Ovary (tissue), 3 donors: ENCODE data around the gene KCTD3.

Source experiments
- EP300 ChIP-seq: sonication (generic); formaldehyde crosslinking; IDR thresholded peaks from one replicate; pipeline ENCODE4 v1.6.1; 2017; ENCODE audit warnings: antibody characterized with exemption
- POLR2A ChIP-seq: fragments of 450-650 bp; IDR thresholded peaks from one replicate; pipeline ENCODE4 v1.6.1; 2017; ENCODE audit warnings: antibody characterized with exemption, mild to moderate bottlenecking, moderate library complexity
- TF ChIP-seq, protein P1 (sequence below), 3 donors: fragments of 450-650 bp in 2 of 3; fragments of 200-600 bp in 1 of 3; IDR thresholded peaks; one replicate each; pipeline versions ENCODE4 v1.5.1 to v1.8.0; 2016 to 2022; ENCODE audit warnings: antibody characterized with exemption in 3 of 3, mild to moderate bottlenecking in 1 of 3
- donor health status: DM: no; HTN: no; CAD: no.

DNA sequence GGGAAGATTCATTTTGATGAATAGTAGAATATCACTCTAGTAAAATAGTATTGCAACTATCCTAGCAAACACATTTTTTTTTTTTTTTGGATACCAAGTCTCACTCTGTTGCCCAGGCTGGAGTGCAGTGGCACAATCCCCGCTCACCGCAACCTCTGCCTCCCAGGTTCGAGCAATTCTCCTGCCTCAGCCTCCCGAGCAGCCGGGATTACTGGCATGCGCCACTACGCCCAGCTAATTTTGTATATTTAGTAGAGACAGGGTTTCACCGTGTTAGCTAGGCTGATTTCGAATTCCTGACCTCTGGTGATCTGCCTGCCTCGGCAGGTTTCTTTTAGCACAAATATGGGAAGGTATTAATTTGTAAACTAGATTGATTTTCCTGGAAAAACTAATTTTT lies 33.8 kb downstream of the KCTD3 start:
- TF ChIP-seq, protein P1, sequence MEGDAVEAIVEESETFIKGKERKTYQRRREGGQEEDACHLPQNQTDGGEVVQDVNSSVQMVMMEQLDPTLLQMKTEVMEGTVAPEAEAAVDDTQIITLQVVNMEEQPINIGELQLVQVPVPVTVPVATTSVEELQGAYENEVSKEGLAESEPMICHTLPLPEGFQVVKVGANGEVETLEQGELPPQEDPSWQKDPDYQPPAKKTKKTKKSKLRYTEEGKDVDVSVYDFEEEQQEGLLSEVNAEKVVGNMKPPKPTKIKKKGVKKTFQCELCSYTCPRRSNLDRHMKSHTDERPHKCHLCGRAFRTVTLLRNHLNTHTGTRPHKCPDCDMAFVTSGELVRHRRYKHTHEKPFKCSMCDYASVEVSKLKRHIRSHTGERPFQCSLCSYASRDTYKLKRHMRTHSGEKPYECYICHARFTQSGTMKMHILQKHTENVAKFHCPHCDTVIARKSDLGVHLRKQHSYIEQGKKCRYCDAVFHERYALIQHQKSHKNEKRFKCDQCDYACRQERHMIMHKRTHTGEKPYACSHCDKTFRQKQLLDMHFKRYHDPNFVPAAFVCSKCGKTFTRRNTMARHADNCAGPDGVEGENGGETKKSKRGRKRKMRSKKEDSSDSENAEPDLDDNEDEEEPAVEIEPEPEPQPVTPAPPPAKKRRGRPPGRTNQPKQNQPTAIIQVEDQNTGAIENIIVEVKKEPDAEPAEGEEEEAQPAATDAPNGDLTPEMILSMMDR (IDR thresholded peaks at IDR 0.05), result no peak
- no peak for TF ChIP-seq POLR2A
- TF ChIP-seq EP300, result no peak
